Measurements from ENCODE around the gene RAD51B. TPM values are rescaled to one million over a fixed set of nuclear protein-coding genes. Genes with fewer than 3 reads are reported as not detected.

The RAD51B gene
- total RNA-seq, 1 experiment from 2014 or later = 16.7 TPM

- H2BK20ac ChIP-seq (ENCODE audit: low read depth, low read length, poor library complexity, severe bottlenecking) = no peak overlapping the region
- peaks cover 0 to 18% (median 18%) of the 10 kb centered on the region in 3 experiments; a peak in 5 of 7 replicates for H3K36me3 Mint-ChIP-seq (ENCODE audit: insufficient read depth in 1 of 3, low read depth in 3 of 3)
- H4K8ac ChIP-seq (replicated peaks; ENCODE audit: insufficient read length, low read depth, low read length) = no peak overlapping the region
- TF ChIP-seq CTCF (conservative IDR thresholded peaks at IDR 0.05) = no peak
- no peak overlapping the region for H4K5ac ChIP-seq (ENCODE audit: insufficient read length, low read depth, low read length)
- no peak overlapping the region for H3K14ac ChIP-seq (ENCODE audit: insufficient read depth, low read length)
- no peak overlapping the region for H3K27ac ChIP-seq (ENCODE audit: insufficient read length, low read depth, low read length)
- no peak overlapping the region for H3K23ac ChIP-seq (ENCODE audit: insufficient read length, low read depth, low read length)
- H2BK5ac ChIP-seq (ENCODE audit: insufficient read length, low read length) = no peak overlapping the region
- DNase-seq = no peak
- no peak overlapping the region for H2AK5ac ChIP-seq (ENCODE audit: insufficient read length, low read length)
- H3K18ac ChIP-seq (ENCODE audit: insufficient read length, low read depth, low read length) = no peak overlapping the region
- H3K79me1 ChIP-seq (ENCODE audit: insufficient read depth, low read depth, low read length, poor library complexity, severe bottlenecking) = no peaks in the 10 kb centered on the region
- no peak overlapping the region for H3K27ac Mint-ChIP-seq
- no peak overlapping the region for H2BK15ac ChIP-seq (ENCODE audit: low read depth, low read length)
- peaks cover 12 to 17% of the 10 kb centered on the region in 2 experiments for H3K9me3 Mint-ChIP-seq
- H3K4me1 ChIP-seq (ENCODE audit: insufficient read depth, low read length) = no peaks in the 10 kb centered on the region
- no peak overlapping the region for H3K56ac ChIP-seq (ENCODE audit: insufficient read length, low read depth, low read length)
- no peaks in the 10 kb centered on the region for H3K27me3 ChIP-seq (ENCODE audit: insufficient read depth, low read length)
- H3K4me1 Mint-ChIP-seq = no peaks in the 10 kb centered on the region
- no peak overlapping the region for H3K4me3 Mint-ChIP-seq
- H3K23me2 ChIP-seq (ENCODE audit: insufficient read length, low read depth, low read length, poor library complexity, severe bottlenecking) = no peaks in the 10 kb centered on the region
- no peak overlapping the region for H3K4me2 ChIP-seq (ENCODE audit: insufficient read depth, insufficient read length, low read length)
- H4K20me1 ChIP-seq (ENCODE audit: control insufficient read depth, insufficient read depth, insufficient read length) = no peaks in the 10 kb centered on the region
- H3K9me3 ChIP-seq (ENCODE audit: control insufficient read depth, low read depth, low read length) = no peaks in the 10 kb centered on the region
- no CpG with 5 or more reads among the region's 4 CpGs for WGBS (ENCODE audit: extremely low coverage, insufficient read length, low lambda C conversion rate)
- H2AFZ ChIP-seq (ENCODE audit: low read length) = no peak overlapping the region
- no peak overlapping the region for H3K9ac ChIP-seq (ENCODE audit: extremely low read depth, insufficient read length, low read length)
- no peak overlapping the region for H2BK120ac ChIP-seq (ENCODE audit: low read depth, low read length, poor library complexity, severe bottlenecking)
- no peak overlapping the region for H2BK12ac ChIP-seq (ENCODE audit: insufficient read length, low read depth, low read length)
- no peak overlapping the region for H3T11ph ChIP-seq (ENCODE audit: low read length)
- H3K27me3 Mint-ChIP-seq (ENCODE audit: low read depth) = no peaks in the 10 kb centered on the region
- H3K79me2 ChIP-seq (ENCODE audit: insufficient read depth, low read length) = no peaks in the 10 kb centered on the region
- H4K91ac ChIP-seq (ENCODE audit: insufficient read length, low read depth, low read length) = no peak overlapping the region
- H3K4ac ChIP-seq (ENCODE audit: low read depth, low read length) = no peak overlapping the region
Measured at GRCh38 chr14:67949771-67950170, 130.2 kb downstream of the RAD51B start.
